ENCODE data around the gene SPTBN1. TPM values are rescaled to one million over a fixed set of nuclear protein-coding genes. Genes with fewer than 3 reads are reported as not detected.

SPTBN1 gene
- total RNA-seq, 2 donors from 2014 or later, result 179 to 194 TPM

- no peak for DNase-seq
- Mint-ChIP-seq H3K9me3 (no peaks in the 10 kb centered on the region), H3K27ac (no peak overlapping the region), H3K27me3 (ENCODE audit: insufficient read depth) (no peaks in the 10 kb centered on the region), H3K4me1 (peaks cover 3% of the 10 kb centered on the region), H3K4me3 (no peak overlapping the region), H3K36me3 (ENCODE audit: low read depth) (no peaks in the 10 kb centered on the region)
- TF ChIP-seq CTCF (conservative IDR thresholded peaks at IDR 0.05), result no peak
- H3K36me3 ChIP-seq (ENCODE audit: control insufficient read depth, insufficient read depth, low read length), result no peaks in the 10 kb centered on the region
- no peak overlapping the region for H3K27ac ChIP-seq (ENCODE audit: low read depth, low read length)
- no peak overlapping the region for H3K9ac ChIP-seq (ENCODE audit: extremely low read depth, low read length, poor library complexity, severe bottlenecking)
- no peaks in the 10 kb centered on the region for H3K27me3 ChIP-seq (ENCODE audit: control insufficient read depth, insufficient read depth, low read length, poor library complexity, severe bottlenecking)
- WGBS, 2 experiments (ENCODE audit: insufficient coverage in 1 of 2, insufficient read length in 1 of 2), result 93% methylated on average over 7 to 9 of the region's 9 CpGs
- H3K9me3 ChIP-seq (ENCODE audit: control insufficient read depth, low read length), result no peaks in the 10 kb centered on the region
- H3K4me1 ChIP-seq (ENCODE audit: control insufficient read depth, insufficient read depth, low read length), result no peaks in the 10 kb centered on the region
- H3K4me3 ChIP-seq (ENCODE audit: low read length), result no peak overlapping the region
Measured at GRCh38 chr2:54419855-54420523, 36.1 kb upstream of the SPTBN1 start.

GRCh38 chr2:54420524-54421172, 35.5 kb upstream of the SPTBN1 start:
- H3K4me3 ChIP-seq (ENCODE audit: low read length), result no peak overlapping the region
- H3K36me3 ChIP-seq (ENCODE audit: control insufficient read depth, insufficient read depth, low read length), result no peaks in the 10 kb centered on the region
- Mint-ChIP-seq H3K9me3 (no peaks in the 10 kb centered on the region), H3K36me3 (ENCODE audit: low read depth) (no peaks in the 10 kb centered on the region), H3K27me3 (ENCODE audit: insufficient read depth) (no peaks in the 10 kb centered on the region), H3K4me3 (no peak overlapping the region), H3K27ac (no peak overlapping the region), H3K4me1 (peaks cover 3% of the 10 kb centered on the region)
- H3K27ac ChIP-seq (ENCODE audit: low read depth, low read length), result no peak overlapping the region
- DNase-seq, result no peak
- WGBS, 2 experiments (ENCODE audit: insufficient coverage in 1 of 2, insufficient read length in 1 of 2), result 85% methylated on average over 2 of the region's 2 CpGs; no CpG with 5 or more reads in 1 of the 2 experiments
- no peak for TF ChIP-seq CTCF (conservative IDR thresholded peaks at IDR 0.05)
- no peaks in the 10 kb centered on the region for H3K4me1 ChIP-seq (ENCODE audit: control insufficient read depth, insufficient read depth, low read length)
- no peaks in the 10 kb centered on the region for H3K27me3 ChIP-seq (ENCODE audit: control insufficient read depth, insufficient read depth, low read length, poor library complexity, severe bottlenecking)
- H3K9me3 ChIP-seq (ENCODE audit: control insufficient read depth, low read length), result no peaks in the 10 kb centered on the region
- H3K9ac ChIP-seq (ENCODE audit: extremely low read depth, low read length, poor library complexity, severe bottlenecking), result no peak overlapping the region

- Histone ChIP-seq H3K4me3 (ENCODE audit: low read length) (no peak overlapping the region), H3K9ac (ENCODE audit: extremely low read depth, low read length, poor library complexity, severe bottlenecking) (no peak overlapping the region), H3K27ac (ENCODE audit: low read depth, low read length) (no peak overlapping the region), H3K4me1 (ENCODE audit: control insufficient read depth, insufficient read depth, low read length) (no peaks in the 10 kb centered on the region), H3K36me3 (ENCODE audit: control insufficient read depth, insufficient read depth, low read length) (no peaks in the 10 kb centered on the region), H3K27me3 (ENCODE audit: control insufficient read depth, insufficient read depth, low read length, poor library complexity, severe bottlenecking) (no peaks in the 10 kb centered on the region), H3K9me3 (ENCODE audit: control insufficient read depth, low read length) (no peaks in the 10 kb centered on the region)
- H3K9me3 Mint-ChIP-seq, result no peaks in the 10 kb centered on the region
- H3K36me3 Mint-ChIP-seq (ENCODE audit: low read depth), result no peaks in the 10 kb centered on the region
- no peak overlapping the region for H3K27ac Mint-ChIP-seq
- no peak for DNase-seq
- H3K4me1 Mint-ChIP-seq, result peaks cover 3% of the 10 kb centered on the region
- no peak for TF ChIP-seq CTCF (conservative IDR thresholded peaks at IDR 0.05)
- H3K27me3 Mint-ChIP-seq (ENCODE audit: insufficient read depth), result no peaks in the 10 kb centered on the region
- WGBS, 2 experiments (ENCODE audit: insufficient coverage in 1 of 2, insufficient read length in 1 of 2), result 95 to 96% methylated on average over 7 to 10 of the region's 10 CpGs
- H3K4me3 Mint-ChIP-seq, result no peak overlapping the region
Measured at GRCh38 chr2:54422072-54422581, 34.0 kb upstream of the SPTBN1 start.

Measured in endodermal cell (in vitro differentiated cells).